Adrenal gland (tissue), 5 donors: ENCODE results near the gene COL20A1.

Source experiments
- POLR2A ChIP-seq, 2 donors: fragments of 450-650 bp; IDR thresholded peaks; one replicate each; pipeline ENCODE4 v1.6.1; 2017; ENCODE audit warnings: antibody characterized with exemption in 2 of 2, mild to moderate bottlenecking in 2 of 2, moderate library complexity in 1 of 2
- TF ChIP-seq, protein P1 (sequence below), 6 experiments: fragments of 450-650 bp in 4 of 6; fragments of 200-600 bp in 2 of 6; sonication (generic) in 1 of 6; IDR thresholded peaks; 1 replicate in 5 of 6; 2 replicates in 1 of 6; pipeline versions ENCODE4 v1.5.1 to v1.8.0; 2016 to 2021; ENCODE audit warnings: antibody characterized with exemption in 6 of 6, mild to moderate bottlenecking in 2 of 6, moderate library complexity in 1 of 6
- donor health status: DM: no; HTN: no; CAD: no.

DNA sequence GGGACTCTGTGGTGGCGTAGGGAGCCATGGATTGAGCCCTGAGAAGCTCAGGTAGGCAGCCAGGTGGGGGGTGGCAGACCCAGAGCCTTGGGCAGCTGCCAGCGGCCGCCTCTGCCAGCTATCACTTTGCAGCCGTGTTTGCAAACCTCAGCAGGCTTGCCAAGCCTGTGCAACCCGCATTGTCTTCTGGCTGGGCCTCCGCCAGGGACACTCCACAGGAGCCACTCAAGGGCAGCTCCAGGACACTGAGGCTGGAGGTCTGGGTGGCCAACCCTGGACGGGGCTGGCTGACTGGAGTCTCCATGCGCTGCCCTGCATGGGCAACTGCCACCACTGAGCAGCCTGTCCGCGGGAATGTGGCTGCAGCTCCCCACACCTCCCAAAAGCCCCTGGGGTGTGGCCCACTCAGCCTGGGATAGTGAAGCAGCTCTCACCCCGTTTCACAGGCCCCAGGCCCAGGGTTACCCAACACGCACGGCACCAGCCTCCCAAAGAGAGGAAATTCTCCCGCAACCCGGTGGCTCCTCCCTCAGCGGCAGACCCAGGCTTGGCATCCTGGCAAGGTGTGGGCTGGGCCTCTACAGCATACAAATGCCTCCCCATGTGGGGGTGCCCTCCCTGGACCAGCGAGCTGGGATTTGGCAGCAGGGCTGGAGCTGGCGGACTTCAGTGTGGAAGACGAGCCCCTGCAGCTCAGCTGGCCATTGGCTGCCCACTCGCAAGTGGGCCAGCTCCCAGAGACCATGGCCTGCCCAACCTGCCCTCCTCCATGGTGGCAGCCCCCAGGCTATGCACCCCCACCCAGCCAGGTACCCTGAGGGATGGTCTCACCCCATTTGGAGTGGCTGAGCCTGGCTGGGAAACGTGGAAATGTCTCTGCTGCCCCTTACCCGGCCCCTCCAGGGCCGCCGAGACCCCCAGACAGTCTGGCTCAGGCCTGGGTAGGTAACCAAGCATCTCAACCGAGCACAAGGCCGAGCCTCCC lies 65.2 kb downstream of the COL20A1 start:
- TF ChIP-seq, protein P1, sequence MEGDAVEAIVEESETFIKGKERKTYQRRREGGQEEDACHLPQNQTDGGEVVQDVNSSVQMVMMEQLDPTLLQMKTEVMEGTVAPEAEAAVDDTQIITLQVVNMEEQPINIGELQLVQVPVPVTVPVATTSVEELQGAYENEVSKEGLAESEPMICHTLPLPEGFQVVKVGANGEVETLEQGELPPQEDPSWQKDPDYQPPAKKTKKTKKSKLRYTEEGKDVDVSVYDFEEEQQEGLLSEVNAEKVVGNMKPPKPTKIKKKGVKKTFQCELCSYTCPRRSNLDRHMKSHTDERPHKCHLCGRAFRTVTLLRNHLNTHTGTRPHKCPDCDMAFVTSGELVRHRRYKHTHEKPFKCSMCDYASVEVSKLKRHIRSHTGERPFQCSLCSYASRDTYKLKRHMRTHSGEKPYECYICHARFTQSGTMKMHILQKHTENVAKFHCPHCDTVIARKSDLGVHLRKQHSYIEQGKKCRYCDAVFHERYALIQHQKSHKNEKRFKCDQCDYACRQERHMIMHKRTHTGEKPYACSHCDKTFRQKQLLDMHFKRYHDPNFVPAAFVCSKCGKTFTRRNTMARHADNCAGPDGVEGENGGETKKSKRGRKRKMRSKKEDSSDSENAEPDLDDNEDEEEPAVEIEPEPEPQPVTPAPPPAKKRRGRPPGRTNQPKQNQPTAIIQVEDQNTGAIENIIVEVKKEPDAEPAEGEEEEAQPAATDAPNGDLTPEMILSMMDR (IDR thresholded peaks at IDR 0.05): no peak
- TF ChIP-seq POLR2A (IDR thresholded peaks at IDR 0.05): no peak
